ENCODE measurements around the gene SPACA9.

GRCh38 chr9:132908635-132909034, 29.9 kb downstream of the SPACA9 start:
- TF ChIP-seq BCL11A (IDR thresholded peaks at IDR 0.05; ENCODE audit: low read depth, low read length) (no peak), CTCF (IDR thresholded peaks at IDR 0.05 in 2 of 3, conservative IDR thresholded peaks at IDR 0.05 in 1 of 3; ENCODE audit: control insufficient read depth in 2 of 3, extremely low read depth in 1 of 3, insufficient read depth in 1 of 3, low read depth in 3 of 3, low read length in 3 of 3) (no peak), ZBED1 (IDR thresholded peaks at IDR 0.05; ENCODE audit: borderline replicate concordance) (no peak), CHD4 (IDR thresholded peaks at IDR 0.05) (no peak), CBX5 (IDR thresholded peaks at IDR 0.05; ENCODE audit: low read depth) (no peak), ZNF592 (IDR thresholded peaks at IDR 0.05) (no peak), NFYB (IDR thresholded peaks at IDR 0.05; ENCODE audit: insufficient read depth, low read depth, low read length) (no peak), POLR2AphosphoS5 (IDR thresholded peaks at IDR 0.05; ENCODE audit: low read length) (no peak), JUND (IDR thresholded peaks at IDR 0.05; ENCODE audit: low read depth, low read length) (no peak), SREBF2 (IDR thresholded peaks at IDR 0.05; ENCODE audit: low read length) (no peak), CBX3 (IDR thresholded peaks at IDR 0.05; ENCODE audit: borderline replicate concordance, low read depth) (no peak), BHLHE40 (IDR thresholded peaks at IDR 0.05; ENCODE audit: borderline replicate concordance in 1 of 2, low read depth in 2 of 2, low read length in 1 of 2) (no peak)
- TF ChIP-seq, protein P1, sequence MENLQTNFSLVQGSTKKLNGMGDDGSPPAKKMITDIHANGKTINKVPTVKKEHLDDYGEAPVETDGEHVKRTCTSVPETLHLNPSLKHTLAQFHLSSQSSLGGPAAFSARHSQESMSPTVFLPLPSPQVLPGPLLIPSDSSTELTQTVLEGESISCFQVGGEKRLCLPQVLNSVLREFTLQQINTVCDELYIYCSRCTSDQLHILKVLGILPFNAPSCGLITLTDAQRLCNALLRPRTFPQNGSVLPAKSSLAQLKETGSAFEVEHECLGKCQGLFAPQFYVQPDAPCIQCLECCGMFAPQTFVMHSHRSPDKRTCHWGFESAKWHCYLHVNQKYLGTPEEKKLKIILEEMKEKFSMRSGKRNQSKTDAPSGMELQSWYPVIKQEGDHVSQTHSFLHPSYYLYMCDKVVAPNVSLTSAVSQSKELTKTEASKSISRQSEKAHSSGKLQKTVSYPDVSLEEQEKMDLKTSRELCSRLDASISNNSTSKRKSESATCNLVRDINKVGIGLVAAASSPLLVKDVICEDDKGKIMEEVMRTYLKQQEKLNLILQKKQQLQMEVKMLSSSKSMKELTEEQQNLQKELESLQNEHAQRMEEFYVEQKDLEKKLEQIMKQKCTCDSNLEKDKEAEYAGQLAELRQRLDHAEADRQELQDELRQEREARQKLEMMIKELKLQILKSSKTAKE (IDR thresholded peaks at IDR 0.05; ENCODE audit: low read depth, poor library complexity, severe bottlenecking), result no peak

All from GM12878 (cell line).